ENCODE results near the gene CMKLR1. TPM values are rescaled to one million over a fixed set of nuclear protein-coding genes. Genes with fewer than 3 reads are reported as not detected.

CMKLR1 gene
- total RNA-seq, 1 donor from 2014 or later: 0.12 TPM

GRCh38 chr12:108239378-108239777 is 99.7 kb downstream of the CMKLR1 start:
- TF ChIP-seq, protein P1, sequence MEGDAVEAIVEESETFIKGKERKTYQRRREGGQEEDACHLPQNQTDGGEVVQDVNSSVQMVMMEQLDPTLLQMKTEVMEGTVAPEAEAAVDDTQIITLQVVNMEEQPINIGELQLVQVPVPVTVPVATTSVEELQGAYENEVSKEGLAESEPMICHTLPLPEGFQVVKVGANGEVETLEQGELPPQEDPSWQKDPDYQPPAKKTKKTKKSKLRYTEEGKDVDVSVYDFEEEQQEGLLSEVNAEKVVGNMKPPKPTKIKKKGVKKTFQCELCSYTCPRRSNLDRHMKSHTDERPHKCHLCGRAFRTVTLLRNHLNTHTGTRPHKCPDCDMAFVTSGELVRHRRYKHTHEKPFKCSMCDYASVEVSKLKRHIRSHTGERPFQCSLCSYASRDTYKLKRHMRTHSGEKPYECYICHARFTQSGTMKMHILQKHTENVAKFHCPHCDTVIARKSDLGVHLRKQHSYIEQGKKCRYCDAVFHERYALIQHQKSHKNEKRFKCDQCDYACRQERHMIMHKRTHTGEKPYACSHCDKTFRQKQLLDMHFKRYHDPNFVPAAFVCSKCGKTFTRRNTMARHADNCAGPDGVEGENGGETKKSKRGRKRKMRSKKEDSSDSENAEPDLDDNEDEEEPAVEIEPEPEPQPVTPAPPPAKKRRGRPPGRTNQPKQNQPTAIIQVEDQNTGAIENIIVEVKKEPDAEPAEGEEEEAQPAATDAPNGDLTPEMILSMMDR (conservative IDR thresholded peaks at IDR 0.05; ENCODE audit: low read depth, low read length): no peak
- H3K4me3 ChIP-seq (ENCODE audit: low read depth, low read length): no peak overlapping the region
- DNase-seq (ENCODE audit: low read depth): no peak

- no peak for DNase-seq (ENCODE audit: low read depth)
- TF ChIP-seq, protein P1 (conservative IDR thresholded peaks at IDR 0.05; ENCODE audit: low read depth, low read length): no peak
- H3K4me3 ChIP-seq (ENCODE audit: low read depth, low read length): no peak overlapping the region
These were observed 100.6 kb downstream of the CMKLR1 start for GRCh38 chr12:108238474-108238873.

Other genes starting within 250 kb of the CMKLR1 start
- not detected in 2 replicates for gene WSCD2, start 210.0 kb downstream of the CMKLR1 start, total RNA-seq
- 3.2 and 3.3 TPM in 2 replicates for gene FICD, start 176.0 kb upstream of the CMKLR1 start, total RNA-seq
- gene SART3, start 221.9 kb upstream of the CMKLR1 start, total RNA-seq: 43.4 and 68.0 TPM in 2 replicates
- gene ISCU, start 223.3 kb upstream of the CMKLR1 start, total RNA-seq: 87.5 and 128 TPM in 2 replicates

All from epithelial cell of proximal tubule (primary cell).